ENCODE results near the gene KIF4B. TPM values are rescaled to one million over a fixed set of nuclear protein-coding genes. Genes with fewer than 3 reads are reported as not detected.
"Not testable (repeated sequence)": the region's sequence is repeated elsewhere in the genome, so short reads cannot be mapped to it uniquely, and the experiment has no call there.

Gene KIF4B
- total RNA-seq, 1 donor from 2014 or later, result not detected

GRCh38 chr5:155002722-155003121 lies 10.8 kb upstream of the KIF4B start:
- DNase-seq (ENCODE audit: missing footprints); intact Hi-C loops (cut with DNase I); ATAC-seq: not testable (repeated sequence)

DNA sequence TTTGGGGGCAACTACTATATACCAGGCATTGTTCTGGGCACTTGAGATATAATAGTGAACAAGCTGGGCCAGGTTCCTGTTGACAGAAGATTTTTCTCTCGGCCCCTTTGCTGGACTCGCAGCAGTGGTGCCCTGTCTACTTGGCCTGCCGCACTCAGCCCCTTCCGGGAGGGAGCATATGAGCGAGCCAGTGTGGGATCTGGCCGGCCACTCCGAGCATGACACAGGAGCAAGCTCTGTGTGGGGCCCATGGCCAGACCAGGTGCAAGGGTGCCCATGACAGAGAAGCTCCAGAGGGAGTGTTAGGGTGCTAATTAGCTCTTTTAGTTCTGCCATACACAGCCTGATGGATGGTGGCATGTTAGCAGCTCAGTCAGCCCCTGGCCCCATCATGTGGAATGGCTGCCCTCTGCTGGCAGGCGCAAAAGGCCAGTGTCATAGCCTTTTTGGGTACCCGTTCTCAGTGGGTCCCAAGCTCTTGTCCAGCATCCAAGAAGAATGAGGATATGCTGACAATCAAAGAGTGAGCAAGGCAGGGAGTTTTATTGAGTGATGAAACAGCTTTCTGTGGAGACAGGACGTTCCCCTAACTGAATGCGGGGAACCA lies 9.3 kb upstream of the KIF4B start:
- intact Hi-C loops (cut with DNase I), result no loop called here
- ATAC-seq (no peak), DNase-seq (ENCODE audit: missing footprints) (peak; percentile 37)

DNA sequence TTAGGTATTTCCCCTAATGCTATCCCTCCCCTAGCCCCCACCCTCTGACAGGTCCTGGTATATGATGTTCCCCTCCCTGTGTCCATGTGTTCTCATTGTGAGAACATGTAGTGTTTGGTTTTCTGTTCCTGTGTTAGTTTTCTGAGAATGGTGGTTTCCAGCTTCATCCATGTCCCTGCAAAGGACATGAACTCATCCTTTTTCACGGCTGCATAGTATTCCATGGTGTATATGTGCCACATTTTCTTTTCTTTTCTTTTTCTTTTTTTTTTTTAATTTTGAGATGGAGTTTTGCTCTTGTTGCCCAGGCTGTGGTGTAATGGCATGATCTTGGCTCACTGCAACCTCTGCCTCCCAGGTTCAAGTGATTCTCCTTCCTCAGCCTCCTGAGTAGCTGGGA lies 7.3 kb upstream of the KIF4B start:
- ATAC-seq; intact Hi-C loops (cut with DNase I); DNase-seq (ENCODE audit: missing footprints): not testable (repeated sequence)

DNA sequence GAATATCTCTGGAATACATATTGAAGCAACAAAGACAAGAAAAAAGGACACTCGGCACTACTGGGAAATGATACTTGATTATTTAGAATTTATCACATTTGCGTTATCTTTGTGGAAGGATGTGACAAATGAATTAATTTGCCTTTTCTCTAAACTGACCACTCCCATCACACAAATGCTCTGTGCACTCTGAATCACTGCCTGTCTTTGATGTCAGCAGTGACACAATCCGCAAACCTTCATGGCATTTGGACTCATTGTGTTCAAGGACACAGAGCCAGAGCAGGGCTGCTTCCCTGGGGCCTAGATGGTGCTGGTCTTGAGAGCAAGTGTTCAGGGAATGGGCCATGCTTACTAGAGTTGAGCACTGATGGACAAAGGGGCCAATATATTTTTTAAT lies 4.9 kb upstream of the KIF4B start:
- intact Hi-C loops (cut with DNase I), result no loop called here
- ATAC-seq, result no peak
- DNase-seq (ENCODE audit: missing footprints), result no peak

- DNase-seq (ENCODE audit: missing footprints) (no peak), ATAC-seq (no peak)
- intact Hi-C loops (cut with DNase I), result no loop called here
These were observed 2.7 kb upstream of the KIF4B start for GRCh38 chr5:155010881-155011280.

GRCh38 chr5:155015239-155015638 lies 1.7 kb downstream of the KIF4B start:
- ATAC-seq, result no peak
- no peak for DNase-seq (ENCODE audit: missing footprints)
- intact Hi-C loops (cut with DNase I), result no loop called here

GRCh38 chr5:155017610-155018009 lies 4.1 kb downstream of the KIF4B start:
- DNase-seq (ENCODE audit: missing footprints), result no peak
- intact Hi-C loops (cut with DNase I), result no loop called here
- no peak for ATAC-seq

DNA sequence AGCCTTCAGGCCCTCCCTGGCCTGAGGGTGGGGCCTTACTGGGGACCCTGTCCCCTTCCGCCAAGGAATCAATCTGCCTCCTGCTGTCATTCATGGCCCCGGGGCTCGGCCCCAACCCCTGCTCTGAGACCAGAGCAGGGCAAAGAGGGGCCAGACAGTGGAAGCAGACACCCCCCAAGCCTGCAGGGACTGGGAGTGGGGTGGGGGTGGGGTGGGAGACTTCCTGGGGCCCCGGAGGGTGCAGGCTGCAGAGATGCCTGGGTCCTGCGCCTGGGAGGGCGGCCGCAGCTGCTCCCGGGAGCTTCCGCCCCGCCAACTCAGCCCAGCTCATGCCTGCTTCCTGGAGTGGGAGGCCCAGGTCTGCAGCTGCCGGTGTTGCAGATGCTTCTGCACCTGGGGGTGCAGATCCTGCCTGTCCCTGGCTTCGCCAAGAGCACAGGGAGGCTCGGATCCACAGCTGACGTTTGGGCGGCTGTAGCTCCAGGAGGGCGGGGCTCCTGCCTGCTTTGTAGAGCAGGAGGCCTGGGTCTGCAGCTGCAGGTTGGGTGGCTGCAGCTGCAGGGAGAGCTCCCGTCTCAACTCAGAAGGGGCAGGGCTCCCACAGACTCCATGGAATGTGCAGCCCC lies 6.2 kb downstream of the KIF4B start:
- ATAC-seq, result no peak
- no peak for DNase-seq (ENCODE audit: missing footprints)
- intact Hi-C loops (cut with DNase I), result no loop called here

- intact Hi-C loops (cut with DNase I), result no loop called here
These were observed 8.3 kb downstream of the KIF4B start for GRCh38 chr5:155021842-155022241.

DNA sequence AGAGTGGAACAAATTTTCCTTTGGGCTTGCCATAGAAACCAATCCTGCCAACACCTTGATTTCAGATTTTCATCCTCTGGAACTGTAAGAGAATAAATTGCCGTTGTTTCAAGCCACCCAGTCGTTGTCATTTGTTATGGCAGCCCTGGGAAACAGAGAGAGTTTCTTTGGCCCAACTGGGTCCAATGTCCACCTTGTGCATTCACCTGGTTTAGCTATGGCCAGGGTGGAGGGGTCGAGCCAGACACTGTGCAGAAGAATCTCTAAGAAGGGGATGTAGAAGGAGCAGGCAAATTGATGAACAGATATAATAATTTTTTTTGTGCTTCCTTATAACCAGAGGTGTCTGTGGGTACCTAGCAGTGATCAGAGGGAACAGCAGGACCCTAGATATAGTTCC lies 9.8 kb downstream of the KIF4B start:
- DNase-seq (ENCODE audit: missing footprints) (no peak), ATAC-seq (no peak)
- intact Hi-C loops (cut with DNase I), result no loop called here

More at GRCh38 chr5:155021842-155022241, 8.3 kb downstream of the KIF4B start:
- ATAC-seq, result no peak
- no peak for DNase-seq (ENCODE audit: missing footprints)

GRCh38 chr5:155024015-155024414 lies 10.5 kb downstream of the KIF4B start:
- ATAC-seq, result no peak
- intact Hi-C loops (cut with DNase I), result no loop called here
- DNase-seq (ENCODE audit: missing footprints), result no peak

DNA sequence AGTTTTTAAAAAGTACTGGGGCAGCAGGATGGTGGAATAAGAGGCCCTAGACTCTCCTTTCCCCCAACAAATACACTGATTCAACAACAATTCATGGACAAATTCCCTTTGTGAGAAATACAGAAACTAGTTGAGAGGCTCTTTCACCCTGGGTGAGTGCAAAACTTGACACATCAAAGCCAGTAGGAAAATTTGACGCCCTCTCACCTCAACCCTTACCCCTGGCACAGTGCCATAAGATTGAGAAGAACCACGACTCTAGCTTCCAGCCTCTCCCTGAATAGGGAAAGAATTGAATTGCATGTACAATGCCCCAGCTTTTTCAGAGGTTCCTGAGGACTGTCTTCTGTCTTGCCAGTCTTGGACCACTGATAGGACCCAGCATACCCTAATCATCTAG lies 12.3 kb downstream of the KIF4B start:
- intact Hi-C loops (cut with DNase I), result no loop called here
- ATAC-seq (no peak), DNase-seq (ENCODE audit: missing footprints) (no peak)

- no peak for ATAC-seq
- intact Hi-C loops (cut with DNase I), result no loop called here
These were observed 14.6 kb downstream of the KIF4B start for GRCh38 chr5:155027993-155028629.

GRCh38 chr5:155029240-155029639 lies 15.7 kb downstream of the KIF4B start:
- ATAC-seq (no peak), DNase-seq (ENCODE audit: missing footprints) (no peak)
- intact Hi-C loops (cut with DNase I), result no loop called here

More at GRCh38 chr5:155027993-155028629, 14.6 kb downstream of the KIF4B start:
- no peak for DNase-seq (ENCODE audit: missing footprints)

GRCh38 chr5:155034145-155034744 lies 20.7 kb downstream of the KIF4B start:
- DNase-seq (ENCODE audit: missing footprints); intact Hi-C loops (cut with DNase I); ATAC-seq: not testable (repeated sequence)

- intact Hi-C loops (cut with DNase I); DNase-seq (ENCODE audit: missing footprints); ATAC-seq: not testable (repeated sequence)
These were observed 21.5 kb downstream of the KIF4B start for GRCh38 chr5:155035087-155035486.

GRCh38 chr5:155040984-155041653 lies 27.6 kb downstream of the KIF4B start:
- ATAC-seq, result no peak
- no peak for DNase-seq (ENCODE audit: missing footprints)
- intact Hi-C loops (cut with DNase I), result no loop called here

DNA sequence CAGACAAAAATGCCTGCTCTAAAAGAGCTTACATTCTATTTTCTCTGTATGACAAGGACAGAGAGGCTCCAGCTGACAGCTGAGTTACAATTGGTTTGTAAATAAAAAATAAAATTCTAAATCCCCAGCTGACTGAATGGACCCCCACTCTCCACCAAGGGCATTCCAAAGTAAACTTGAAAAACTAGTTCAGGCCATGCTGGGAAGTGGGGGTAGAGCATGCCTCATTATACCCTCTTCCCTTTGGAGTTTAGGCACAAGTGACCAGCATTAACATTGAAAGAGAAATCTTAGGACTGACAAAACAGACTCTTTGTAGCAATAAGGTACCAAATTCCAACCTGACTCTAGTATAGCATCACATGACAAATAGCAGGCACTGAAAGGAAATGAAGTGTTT lies 31.0 kb downstream of the KIF4B start:
- ATAC-seq (no peak), DNase-seq (ENCODE audit: missing footprints) (no peak)
- intact Hi-C loops (cut with DNase I), result no loop called here

DNA sequence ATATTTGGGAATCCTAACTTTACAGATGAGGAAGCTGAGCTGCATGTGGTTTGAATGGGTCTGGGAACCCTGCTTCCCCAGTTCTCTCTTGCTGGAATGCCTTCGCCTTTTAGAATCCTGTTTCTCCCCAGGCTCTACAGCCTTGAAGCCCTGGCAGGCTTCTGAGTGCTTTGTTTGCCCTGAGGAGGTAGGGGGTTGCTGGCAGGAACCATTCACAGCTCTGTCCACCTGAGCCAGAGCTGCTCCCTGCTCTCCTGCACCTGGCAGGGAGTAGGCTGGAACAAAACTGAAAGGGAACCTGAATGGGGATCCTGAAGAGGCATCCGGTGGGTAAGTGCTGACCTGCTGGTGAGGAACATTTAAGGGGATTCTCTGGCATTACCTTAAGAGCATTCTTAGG lies 33.0 kb downstream of the KIF4B start:
- ATAC-seq (no peak), DNase-seq (ENCODE audit: missing footprints) (no peak)
- intact Hi-C loops (cut with DNase I), result no loop called here
